HEK293 (cell line): ENCODE results near the gene USP12.

Source experiments
- CTCF ChIP-seq: fragments of 450-650 bp; formaldehyde crosslinking; IDR thresholded peaks from 2 replicates; pipeline ENCODE4 v1.5.1; 2016; ENCODE audit warnings: missing biosample characterization, missing genetic modification characterization
- KLF16 ChIP-seq: fragments of 450-650 bp; formaldehyde crosslinking; IDR thresholded peaks from 2 replicates; pipeline ENCODE4 v1.5.1; 2017; ENCODE audit warnings: missing biosample characterization, missing genetic modification characterization
- PRDM4 ChIP-seq: fragments of 450-650 bp; formaldehyde crosslinking; IDR thresholded peaks from 2 replicates; pipeline ENCODE4 v1.5.1; 2017; ENCODE audit warnings: missing biosample characterization, missing genetic modification characterization
- REST ChIP-seq: fragments of 450-650 bp; formaldehyde crosslinking; IDR thresholded peaks from 2 replicates; pipeline ENCODE4 v1.5.1; 2016; ENCODE audit warnings: missing biosample characterization, missing genetic modification characterization
- ZBTB21 ChIP-seq: fragments of 450-650 bp; formaldehyde crosslinking; IDR thresholded peaks from 2 replicates; pipeline ENCODE4 v1.5.1; 2017; ENCODE audit warnings: missing biosample characterization, missing genetic modification characterization
- ZBTB26 ChIP-seq: fragments of 450-650 bp; formaldehyde crosslinking; optimal IDR thresholded peaks from 2 replicates; pipeline ENCODE3; 2016; ENCODE audit warnings: missing biosample characterization, mild to moderate bottlenecking, missing genetic modification characterization
- ZNF10 ChIP-seq: fragments of 450-650 bp; formaldehyde crosslinking; IDR thresholded peaks from 2 replicates; pipeline ENCODE4 v1.5.1; 2017; ENCODE audit warnings: missing biosample characterization, missing genetic modification characterization
- ZNF148 ChIP-seq: fragments of 450-650 bp; formaldehyde crosslinking; IDR thresholded peaks from 2 replicates; pipeline ENCODE4 v1.5.0; 2017; ENCODE audit warnings: missing biosample characterization, missing genetic modification characterization, borderline replicate concordance
- ZNF416 ChIP-seq: fragments of 450-650 bp; formaldehyde crosslinking; IDR thresholded peaks from 2 replicates; pipeline ENCODE4 v1.5.1; 2016; ENCODE audit warnings: missing biosample characterization, missing genetic modification characterization
- ZNF48 ChIP-seq: fragments of 450-650 bp; formaldehyde crosslinking; IDR thresholded peaks from 2 replicates; pipeline ENCODE4 v1.5.1; 2016; ENCODE audit warnings: missing biosample characterization, missing genetic modification characterization
- ZNF549 ChIP-seq: fragments of 450-650 bp; IDR thresholded peaks from 2 replicates; pipeline ENCODE4 v1.5.1; 2018; ENCODE audit warnings: missing biosample characterization, missing genetic modification characterization, mild to moderate bottlenecking, inconsistent platforms, moderate library complexity
- ZNF670 ChIP-seq: fragments of 450-650 bp; formaldehyde crosslinking; IDR thresholded peaks from 2 replicates; pipeline ENCODE4 v1.5.1; 2016; ENCODE audit warnings: missing biosample characterization, missing genetic modification characterization, low read depth
- ZNF707 ChIP-seq: fragments of 450-650 bp; formaldehyde crosslinking; IDR thresholded peaks from 2 replicates; pipeline ENCODE4 v1.5.1; 2016; ENCODE audit warnings: missing biosample characterization, missing genetic modification characterization

- TF ChIP-seq CTCF (tag by site-specific recombination) (no peak), ZNF416 (tag by site-specific recombination) (no peak), ZBTB21 (tag by site-specific recombination) (no peak), REST (tag by site-specific recombination) (no peak), PRDM4 (tag by site-specific recombination) (no peak), ZNF48 (tag by site-specific recombination) (no peak), ZNF670 (tag by site-specific recombination) (no peak), ZNF707 (tag by site-specific recombination) (no peak), ZBTB26 (tag by site-specific recombination) (no peak), ZNF549 (no peak), ZNF148 (no peak), KLF16 (tag by site-specific recombination) (no peak), ZNF10 (no peak)
Observed at GRCh38 chr13:27219611-27220010, 48.0 kb upstream of the USP12 start.
